Activated CD4-positive, alpha-beta memory T cell treated with anti-CD3 and anti-CD28 coated beads for 36 hours (primary cell): Measurements from ENCODE around the gene INTS4. TPM values are rescaled to one million over a fixed set of nuclear protein-coding genes. Genes with fewer than 3 reads are reported as not detected.
"Not testable (repeated sequence)": the region's sequence is repeated elsewhere in the genome, so short reads cannot be mapped to it uniquely, and the experiment has no call there.

ENCODE experiments used
- CTCF ChIA-PET: fragments of 350-600 bp; sonication (Branson Sonifier 250); formaldehyde crosslinking; loops from one replicate; lab custom pipeline; 2021; ENCODE audit warnings: antibody characterized with exemption, inconsistent platforms; lab: Charles Lee
- POLR2A ChIA-PET: fragments of 350-600 bp; sonication (Branson Sonifier 250); formaldehyde crosslinking; loops from one replicate; lab custom pipeline; 2021; ENCODE audit warnings: antibody characterized with exemption; lab: Charles Lee
- DNase-seq: peaks from one replicate; pipeline ENCODE4 v3.0.0-alpha.2; 2020
- H3K27ac Mint-ChIP-seq: one replicate; pipeline ENCODE4 v1.8.0; 2021; ENCODE audit warnings: mixed read lengths
- H3K27me3 Mint-ChIP-seq: one replicate; pipeline ENCODE4 v1.8.0; 2021; ENCODE audit warnings: mixed read lengths
- H3K36me3 Mint-ChIP-seq: one replicate; pipeline ENCODE4 v1.8.0; 2021; ENCODE audit warnings: mixed read lengths
- H3K4me1 Mint-ChIP-seq: one replicate; pipeline ENCODE4 v1.8.0; 2021; ENCODE audit warnings: low read depth, mixed read lengths
- H3K4me3 Mint-ChIP-seq: one replicate; pipeline ENCODE4 v1.8.0; 2021; ENCODE audit warnings: mild to moderate bottlenecking, mixed read lengths
- H3K9me3 Mint-ChIP-seq: one replicate; pipeline ENCODE4 v1.8.0; 2021; ENCODE audit warnings: mixed read lengths
- intact Hi-C: fragments of 100-400 bp; cut with micrococcal nuclease; formaldehyde crosslinking; loops from one replicate; pipeline ENCODE4 v1.15.1; 2023
- total RNA-seq, 2 experiments: library from RNA; stranded (reverse); gene quantifications; one replicate each; pipeline ENCODE4 v1.2.3, GENCODE V29; 2021

Gene INTS4
- total RNA-seq, 2 experiments from 2014 or later: 53.5 to 55.3 TPM

GRCh38 chr11:77861444-77861843 lies 133.0 kb downstream of the INTS4 start:
- intact Hi-C loops, H3K4me3 Mint-ChIP-seq, H3K9me3 Mint-ChIP-seq, H3K4me1 Mint-ChIP-seq, DNase-seq, CTCF ChIA-PET, POLR2A ChIA-PET, H3K27me3 Mint-ChIP-seq, H3K27ac Mint-ChIP-seq: not testable (repeated sequence)
- H3K36me3 Mint-ChIP-seq: peaks cover 12% of the 10 kb centered on the region

GRCh38 chr11:77857906-77858457 lies 136.5 kb downstream of the INTS4 start:
- intact Hi-C loops, CTCF ChIA-PET, H3K4me3 Mint-ChIP-seq, POLR2A ChIA-PET, H3K4me1 Mint-ChIP-seq, DNase-seq, H3K27me3 Mint-ChIP-seq, H3K27ac Mint-ChIP-seq: not testable (repeated sequence)
- Mint-ChIP-seq H3K36me3 (peaks cover 35% of the 10 kb centered on the region), H3K9me3 (peaks cover 20% of the 10 kb centered on the region)

GRCh38 chr11:77854838-77855237 lies 139.6 kb downstream of the INTS4 start:
- Mint-ChIP-seq H3K4me1 (no peaks in the 10 kb centered on the region), H3K27me3 (no peaks in the 10 kb centered on the region), H3K4me3 (no peak overlapping the region), H3K36me3 (peaks cover 41% of the 10 kb centered on the region), H3K27ac (no peak overlapping the region), H3K9me3 (peaks cover 20% of the 10 kb centered on the region)
- intact Hi-C loops: no loop called here
- no peak for DNase-seq
- POLR2A ChIA-PET: no interaction called here
- CTCF ChIA-PET: no interaction called here

GRCh38 chr11:77851503-77851902 lies 143.0 kb downstream of the INTS4 start:
- Mint-ChIP-seq H3K9me3 (peaks cover 20% of the 10 kb centered on the region), H3K27ac (no peak overlapping the region), H3K36me3 (peaks cover 47% of the 10 kb centered on the region), H3K4me1 (no peaks in the 10 kb centered on the region), H3K4me3 (no peak overlapping the region), H3K27me3 (no peaks in the 10 kb centered on the region)
- CTCF ChIA-PET: no interaction called here
- intact Hi-C loops: no loop called here
- POLR2A ChIA-PET: no interaction called here
- no peak for DNase-seq

- peaks cover 37% of the 10 kb centered on the region for H3K36me3 Mint-ChIP-seq
- DNase-seq, H3K27ac Mint-ChIP-seq, H3K4me3 Mint-ChIP-seq, H3K27me3 Mint-ChIP-seq, intact Hi-C loops, H3K4me1 Mint-ChIP-seq, POLR2A ChIA-PET, CTCF ChIA-PET: not testable (repeated sequence)
- peaks cover 13% of the 10 kb centered on the region for H3K9me3 Mint-ChIP-seq
Measured at GRCh38 chr11:77843700-77844099, 150.8 kb downstream of the INTS4 start.

- ChIA-PET CTCF (no interaction called here), POLR2A (no interaction called here)
- H3K36me3 Mint-ChIP-seq: peaks cover 37% of the 10 kb centered on the region
- no peak for DNase-seq
- H3K27me3 Mint-ChIP-seq: no peaks in the 10 kb centered on the region
- intact Hi-C loops: no loop called here
- H3K4me3 Mint-ChIP-seq: no peak overlapping the region
- H3K27ac Mint-ChIP-seq: no peak overlapping the region
- H3K9me3 Mint-ChIP-seq: peaks cover 13% of the 10 kb centered on the region
- H3K4me1 Mint-ChIP-seq: no peaks in the 10 kb centered on the region
Measured at GRCh38 chr11:77842441-77843121, 151.9 kb downstream of the INTS4 start.

GRCh38 chr11:77833302-77833701 lies 161.2 kb downstream of the INTS4 start:
- POLR2A ChIA-PET: interaction anchor here (0.7 kb wide), 1 partner anchor 271 kb away, joined by 3 read pairs; no protein-coding TSS in a partner anchor
- no peaks in the 10 kb centered on the region for H3K36me3 Mint-ChIP-seq
- no peaks in the 10 kb centered on the region for H3K9me3 Mint-ChIP-seq
- H3K27ac Mint-ChIP-seq: no peak overlapping the region
- no peaks in the 10 kb centered on the region for H3K27me3 Mint-ChIP-seq
- H3K4me3 Mint-ChIP-seq: no peak overlapping the region
- no peaks in the 10 kb centered on the region for H3K4me1 Mint-ChIP-seq
- no peak for DNase-seq
- intact Hi-C loops: no loop called here
- CTCF ChIA-PET: interaction anchor here (0.6 kb wide), 1 partner anchor 195 kb away, joined by 3 read pairs; no protein-coding TSS in a partner anchor

GRCh38 chr11:77828926-77829325 lies 165.5 kb downstream of the INTS4 start:
- CTCF ChIA-PET: no interaction called here
- no peak for DNase-seq
- POLR2A ChIA-PET: no interaction called here
- Mint-ChIP-seq H3K36me3 (no peaks in the 10 kb centered on the region), H3K4me3 (no peak overlapping the region), H3K4me1 (no peaks in the 10 kb centered on the region), H3K9me3 (no peaks in the 10 kb centered on the region), H3K27me3 (no peaks in the 10 kb centered on the region), H3K27ac (no peak overlapping the region)
- intact Hi-C loops: no loop called here

Other genes with a start within 250 kb of the INTS4 start
- gene RSF1, start 173.9 kb downstream of the INTS4 start, total RNA-seq: 10 to 100 TPM; 48.7 to 52.9 TPM
- gene AAMDC, start 173.5 kb downstream of the INTS4 start, total RNA-seq: 1 to 10 TPM; 9.5 to 10.0 TPM
- gene KCTD14, start 28.6 kb upstream of the INTS4 start, total RNA-seq: under 1 TPM in 1 of 2 experiments, not detected in 1; 0.17 TPM
- gene THRSP, start 69.2 kb upstream of the INTS4 start, total RNA-seq: not detected
- 100 to 1,000 TPM; 209 to 230 TPM for gene NDUFC2, start 85.2 kb upstream of the INTS4 start, total RNA-seq
- gene ALG8, start 145.0 kb upstream of the INTS4 start, total RNA-seq: 10 to 100 TPM; 45.8 to 45.9 TPM
- gene KCTD21, start 194.0 kb upstream of the INTS4 start, total RNA-seq: 1 to 10 TPM; 7.9 to 8.8 TPM
- 1 to 10 TPM; 9.3 to 9.6 TPM for gene USP35, start 194.3 kb upstream of the INTS4 start, total RNA-seq